ENCODE measurements around the gene SHC2. TPM values are rescaled to one million over a fixed set of nuclear protein-coding genes. Genes with fewer than 3 reads are reported as not detected.

Gene SHC2
- polyA plus RNA-seq, 1 of the 3 experiments (the other 2 are of a cell fraction) = 0.64 TPM

DNA sequence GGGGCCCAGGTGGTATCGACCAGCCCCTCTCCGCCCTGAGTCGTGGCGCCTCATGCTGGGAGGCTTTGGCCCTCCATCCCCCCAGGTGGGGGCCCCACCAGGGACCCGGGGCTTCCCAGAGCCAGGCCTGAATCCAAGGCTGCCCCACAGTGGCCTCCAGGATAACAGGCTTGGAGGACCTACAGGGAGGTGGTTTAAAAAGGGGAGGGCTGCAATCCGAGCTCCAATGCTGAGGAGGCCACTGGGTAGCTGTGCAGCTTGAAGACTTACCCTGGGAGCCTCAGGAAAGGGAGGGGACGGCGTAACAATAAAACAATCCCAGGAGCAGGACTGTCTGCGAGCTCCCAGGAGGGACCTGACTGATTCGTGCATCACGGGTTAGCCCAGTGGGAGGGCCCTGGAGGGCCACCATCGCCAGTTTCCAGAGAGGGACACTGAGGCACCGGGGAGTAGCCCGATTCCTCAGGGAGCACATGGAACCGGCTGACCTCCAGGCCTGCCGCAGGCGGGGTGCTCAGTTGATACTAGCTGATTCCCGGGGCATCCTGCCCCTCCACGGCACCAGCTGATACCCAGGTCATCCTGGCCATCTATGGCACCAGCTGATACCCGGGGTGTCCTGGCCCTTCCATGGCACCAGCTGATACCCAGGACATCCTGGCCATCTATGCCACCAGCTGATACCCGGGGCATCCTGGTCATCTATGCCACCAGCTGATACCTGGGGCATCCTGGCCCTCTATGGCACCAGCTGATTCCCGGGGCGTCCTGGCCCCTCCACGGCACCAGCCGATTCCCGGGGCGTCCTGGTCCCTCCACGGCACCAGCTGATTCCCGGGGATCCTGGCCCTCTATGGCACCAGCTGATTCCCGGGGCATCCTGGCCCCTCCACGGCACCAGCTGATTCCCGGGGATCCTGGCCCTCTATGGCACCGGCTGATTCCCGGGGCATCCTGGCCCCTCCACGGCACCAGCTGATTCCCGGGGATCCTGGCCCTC, 48.2 kb downstream of the SHC2 start:
- Histone ChIP-seq H3K27me3 (ENCODE audit: insufficient read depth) (peaks cover 8% of the 10 kb centered on the region; the same call in 1 of the 2 replicates), H3K9ac (no peak overlapping the region), H3K36me3 (replicated peaks in 1 of 2; ENCODE audit: control insufficient read depth in 1 of 2, insufficient read depth in 2 of 2, low read length in 1 of 2) (no peaks in the 10 kb centered on the region), H3K4me1 (ENCODE audit: control insufficient read depth in 1 of 2, insufficient read depth in 2 of 2, low read depth in 1 of 2, low read length in 1 of 2) (peaks cover 0 to 18% of the 10 kb centered on the region in 2 experiments; a peak in 1 of 4 replicates), H3K9me3 (no peaks in the 10 kb centered on the region), H3K4me2 (no peak overlapping the region), H3F3A (replicated peaks; ENCODE audit: insufficient read depth) (no peaks in the 10 kb centered on the region), H3K4me3 (ENCODE audit: low read depth in 2 of 2, low read length in 1 of 2) (no peak overlapping the region), H4K20me1 (ENCODE audit: insufficient read depth) (no peaks in the 10 kb centered on the region), H3K79me2 (ENCODE audit: insufficient read depth) (no peaks in the 10 kb centered on the region), H3K27ac (ENCODE audit: low read depth in 2 of 2, low read length in 1 of 2) (no peak overlapping the region), H3K9me2 (no peaks in the 10 kb centered on the region), H2AFZ (ENCODE audit: low read depth) (no peak overlapping the region)
- ChIA-PET CTCF (interaction anchor here (1.3 to 2.0 kb wide), 4 partner anchors 9 to 66 kb away, joined by 3 to 6 read pairs (median 4); no protein-coding TSS in a partner anchor), POLR2A (no interaction called here)
- WGBS (ENCODE audit: low lambda C conversion rate) = 39% methylated on average over 12 of the region's 36 CpGs
- DNase-seq = peak; percentile 38
- TF ChIP-seq FOSL2 (IDR thresholded peaks at IDR 0.05; ENCODE audit: borderline replicate concordance, low read depth) (no peak), RAD21 (IDR thresholded peaks at IDR 0.05; ENCODE audit: low read length) (no peak), ELF1 (IDR thresholded peaks at IDR 0.05) (no peak), RCOR1 (IDR thresholded peaks at IDR 0.05; ENCODE audit: low read length) (no peak), RXRA (IDR thresholded peaks at IDR 0.05; ENCODE audit: borderline replicate concordance, low read depth) (no peak), CHD2 (IDR thresholded peaks at IDR 0.05; ENCODE audit: low read length, partially characterized antibody) (no peak), NFIC (IDR thresholded peaks at IDR 0.05; ENCODE audit: borderline replicate concordance) (no peak), EZH2phosphoT487 (IDR thresholded peaks at IDR 0.05; ENCODE audit: borderline replicate concordance, low read depth) (no peak), USF2 (IDR thresholded peaks at IDR 0.05; ENCODE audit: borderline replicate concordance, low read depth, low read length) (no peak), PBX3 (IDR thresholded peaks at IDR 0.05) (no peak), TAF1 (IDR thresholded peaks at IDR 0.05; ENCODE audit: borderline replicate concordance, low read depth, low read length) (no peak), JUND (IDR thresholded peaks at IDR 0.05) (no peak), GABPA (IDR thresholded peaks at IDR 0.05; ENCODE audit: low read depth) (no peak), IRF3 (IDR thresholded peaks at IDR 0.05; ENCODE audit: low read depth, low read length) (no peak), POLR2AphosphoS5 (IDR thresholded peaks at IDR 0.05; ENCODE audit: low read depth, low read length) (no peak), FOXJ3 (CRISPR knock-in tag; IDR thresholded peaks at IDR 0.05) (no peak), NRF1 (IDR thresholded peaks at IDR 0.05; ENCODE audit: low read depth, low read length) (no peak), USF1 (IDR thresholded peaks at IDR 0.05; ENCODE audit: borderline replicate concordance, low read depth) (no peak)
- TF ChIP-seq, protein P1, sequence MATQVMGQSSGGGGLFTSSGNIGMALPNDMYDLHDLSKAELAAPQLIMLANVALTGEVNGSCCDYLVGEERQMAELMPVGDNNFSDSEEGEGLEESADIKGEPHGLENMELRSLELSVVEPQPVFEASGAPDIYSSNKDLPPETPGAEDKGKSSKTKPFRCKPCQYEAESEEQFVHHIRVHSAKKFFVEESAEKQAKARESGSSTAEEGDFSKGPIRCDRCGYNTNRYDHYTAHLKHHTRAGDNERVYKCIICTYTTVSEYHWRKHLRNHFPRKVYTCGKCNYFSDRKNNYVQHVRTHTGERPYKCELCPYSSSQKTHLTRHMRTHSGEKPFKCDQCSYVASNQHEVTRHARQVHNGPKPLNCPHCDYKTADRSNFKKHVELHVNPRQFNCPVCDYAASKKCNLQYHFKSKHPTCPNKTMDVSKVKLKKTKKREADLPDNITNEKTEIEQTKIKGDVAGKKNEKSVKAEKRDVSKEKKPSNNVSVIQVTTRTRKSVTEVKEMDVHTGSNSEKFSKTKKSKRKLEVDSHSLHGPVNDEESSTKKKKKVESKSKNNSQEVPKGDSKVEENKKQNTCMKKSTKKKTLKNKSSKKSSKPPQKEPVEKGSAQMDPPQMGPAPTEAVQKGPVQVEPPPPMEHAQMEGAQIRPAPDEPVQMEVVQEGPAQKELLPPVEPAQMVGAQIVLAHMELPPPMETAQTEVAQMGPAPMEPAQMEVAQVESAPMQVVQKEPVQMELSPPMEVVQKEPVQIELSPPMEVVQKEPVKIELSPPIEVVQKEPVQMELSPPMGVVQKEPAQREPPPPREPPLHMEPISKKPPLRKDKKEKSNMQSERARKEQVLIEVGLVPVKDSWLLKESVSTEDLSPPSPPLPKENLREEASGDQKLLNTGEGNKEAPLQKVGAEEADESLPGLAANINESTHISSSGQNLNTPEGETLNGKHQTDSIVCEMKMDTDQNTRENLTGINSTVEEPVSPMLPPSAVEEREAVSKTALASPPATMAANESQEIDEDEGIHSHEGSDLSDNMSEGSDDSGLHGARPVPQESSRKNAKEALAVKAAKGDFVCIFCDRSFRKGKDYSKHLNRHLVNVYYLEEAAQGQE (IDR thresholded peaks at IDR 0.05; ENCODE audit: low read depth, low read length) = no peak
- TF ChIP-seq, protein P2, sequence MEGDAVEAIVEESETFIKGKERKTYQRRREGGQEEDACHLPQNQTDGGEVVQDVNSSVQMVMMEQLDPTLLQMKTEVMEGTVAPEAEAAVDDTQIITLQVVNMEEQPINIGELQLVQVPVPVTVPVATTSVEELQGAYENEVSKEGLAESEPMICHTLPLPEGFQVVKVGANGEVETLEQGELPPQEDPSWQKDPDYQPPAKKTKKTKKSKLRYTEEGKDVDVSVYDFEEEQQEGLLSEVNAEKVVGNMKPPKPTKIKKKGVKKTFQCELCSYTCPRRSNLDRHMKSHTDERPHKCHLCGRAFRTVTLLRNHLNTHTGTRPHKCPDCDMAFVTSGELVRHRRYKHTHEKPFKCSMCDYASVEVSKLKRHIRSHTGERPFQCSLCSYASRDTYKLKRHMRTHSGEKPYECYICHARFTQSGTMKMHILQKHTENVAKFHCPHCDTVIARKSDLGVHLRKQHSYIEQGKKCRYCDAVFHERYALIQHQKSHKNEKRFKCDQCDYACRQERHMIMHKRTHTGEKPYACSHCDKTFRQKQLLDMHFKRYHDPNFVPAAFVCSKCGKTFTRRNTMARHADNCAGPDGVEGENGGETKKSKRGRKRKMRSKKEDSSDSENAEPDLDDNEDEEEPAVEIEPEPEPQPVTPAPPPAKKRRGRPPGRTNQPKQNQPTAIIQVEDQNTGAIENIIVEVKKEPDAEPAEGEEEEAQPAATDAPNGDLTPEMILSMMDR (IDR thresholded peaks at IDR 0.05) = no peak
